DND-41 (cell line): ENCODE results near the gene TMPRSS11B.
"Not testable (repeated sequence)": the region's sequence is repeated elsewhere in the genome, so short reads cannot be mapped to it uniquely, and the experiment has no call there.

Experiments
- ATAC-seq: fragments of 200-7000 bp; cut with Tn5 transposase; 3 replicates; pipeline ENCODE4 v1.9.1; 2021; ENCODE audit warnings: low read depth; ENCODE audit not compliant: insufficient read depth
- DNase-seq: peaks from one replicate; pipeline ENCODE4 v3.0.0-alpha.2; 2020
- H2AFZ ChIP-seq: 2 replicates; pipeline ENCODE4 v1.6.0; 2012; ENCODE audit warnings: low read depth, low read length
- H3K27ac ChIP-seq: 2 replicates; pipeline ENCODE4 v1.5.1; 2012; ENCODE audit warnings: low read length, inconsistent platforms
- H3K27me3 ChIP-seq: fragments of 200-600 bp; sonication (generic); 2 replicates; pipeline ENCODE4 v1.6.0; 2012; ENCODE audit warnings: low read length, mild to moderate bottlenecking, inconsistent platforms; ENCODE audit not compliant: insufficient read depth, poor library complexity
- H3K36me3 ChIP-seq: 2 replicates; pipeline ENCODE4 v1.5.1; 2012; ENCODE audit warnings: low read length, inconsistent platforms; ENCODE audit not compliant: insufficient read depth
- H3K4me1 ChIP-seq: 2 replicates; pipeline ENCODE4 v1.5.1; 2012; ENCODE audit warnings: mild to moderate bottlenecking, low read length; ENCODE audit not compliant: insufficient read depth
- H3K4me2 ChIP-seq: 2 replicates; pipeline ENCODE4 v1.6.0; 2012; ENCODE audit warnings: mild to moderate bottlenecking, moderate library complexity, low read length, inconsistent platforms; ENCODE audit not compliant: insufficient read depth
- H3K4me3 ChIP-seq, 2 experiments: fragments of 200-600 bp in 1 of 2; shearing (Covaris generic) in 1 of 2; 2 replicates each; pipeline ENCODE4 v1.5.1; 2012 to 2016; ENCODE audit warnings: inconsistent platforms in 2 of 2, low read length in 2 of 2, mild to moderate bottlenecking in 2 of 2, low read depth in 1 of 2, moderate library complexity in 1 of 2
- H3K79me2 ChIP-seq: 2 replicates; pipeline ENCODE4 v1.6.0; 2012; ENCODE audit warnings: low read length, inconsistent platforms; ENCODE audit not compliant: insufficient read depth
- H3K9ac ChIP-seq: 2 replicates; pipeline ENCODE4 v1.6.0; 2012; ENCODE audit warnings: low read depth, mild to moderate bottlenecking, inconsistent platforms, low read length, moderate library complexity
- H3K9me3 ChIP-seq: 2 replicates; pipeline ENCODE4 v1.5.1; 2012; ENCODE audit warnings: low read length, moderate library complexity, mild to moderate bottlenecking, inconsistent platforms; ENCODE audit not compliant: insufficient read depth, severe bottlenecking
- H4K20me1 ChIP-seq: 2 replicates; pipeline ENCODE4 v1.6.0; 2012; ENCODE audit warnings: low read length; ENCODE audit not compliant: insufficient read depth
- CTCF ChIP-seq: IDR thresholded peaks from 2 replicates; pipeline ENCODE4 v1.5.1; 2012; ENCODE audit warnings: borderline replicate concordance, low read length, moderate library complexity, mild to moderate bottlenecking; ENCODE audit not compliant: poor library complexity, severe bottlenecking; ENCODE audit errors: extremely low read depth
- EZH2 ChIP-seq: IDR thresholded peaks from 3 replicates; pipeline ENCODE4 v1.6.1; 2012; ENCODE audit warnings: borderline replicate concordance, low read depth, mild to moderate bottlenecking, moderate library complexity, low read length, inconsistent platforms; ENCODE audit not compliant: severe bottlenecking

Gene TMPRSS11B

GRCh38 chr4:68216501-68216900 is 29.0 kb downstream of the TMPRSS11B start:
- H3K9ac ChIP-seq: no peak overlapping the region
- no peak for ATAC-seq
- no peak overlapping the region for H3K4me2 ChIP-seq
- H3K36me3 ChIP-seq: no peaks in the 10 kb centered on the region
- H2AFZ ChIP-seq: no peak overlapping the region
- DNase-seq: no peak
- H3K27me3 ChIP-seq: no peaks in the 10 kb centered on the region
- H3K79me2 ChIP-seq: no peaks in the 10 kb centered on the region
- no peak for TF ChIP-seq EZH2
- no peak for TF ChIP-seq CTCF
- H3K27ac ChIP-seq: no peak overlapping the region
- H4K20me1 ChIP-seq: no peaks in the 10 kb centered on the region
- H3K9me3 ChIP-seq: no peaks in the 10 kb centered on the region
- no peak overlapping the region for H3K4me3 ChIP-seq
- no peaks in the 10 kb centered on the region for H3K4me1 ChIP-seq

DNA sequence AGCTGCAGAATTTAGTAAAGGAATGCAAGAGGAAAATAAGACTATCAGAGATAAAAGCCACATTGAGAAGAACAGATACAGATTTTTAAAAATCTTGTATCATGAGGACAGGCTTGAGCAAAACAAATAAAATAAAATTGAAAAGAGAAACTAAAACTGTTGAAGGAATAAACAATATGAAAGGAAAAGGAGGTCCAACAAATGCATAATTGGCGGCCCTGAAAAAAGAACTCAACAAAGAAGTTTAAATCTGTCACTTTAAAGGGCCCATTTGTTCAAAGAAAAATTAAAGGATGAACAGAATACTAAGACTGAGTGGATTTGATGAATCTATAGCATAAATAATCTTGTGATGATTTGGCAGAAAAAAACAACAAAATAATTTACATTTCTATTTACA is 36.5 kb downstream of the TMPRSS11B start:
- no peak overlapping the region for H3K4me2 ChIP-seq
- H3K9me3 ChIP-seq: peaks cover 9% of the 10 kb centered on the region
- no peaks in the 10 kb centered on the region for H3K79me2 ChIP-seq
- H2AFZ ChIP-seq: no peak overlapping the region
- DNase-seq: no peak
- H3K27me3 ChIP-seq: no peaks in the 10 kb centered on the region
- TF ChIP-seq EZH2 (no peak), CTCF (no peak)
- H3K4me3 ChIP-seq: no peak overlapping the region
- H3K36me3 ChIP-seq: no peaks in the 10 kb centered on the region
- no peak overlapping the region for H3K27ac ChIP-seq
- H3K9ac ChIP-seq: no peak overlapping the region
- H3K4me1 ChIP-seq: no peaks in the 10 kb centered on the region
- ATAC-seq: no peak
- H4K20me1 ChIP-seq: no peaks in the 10 kb centered on the region

GRCh38 chr4:68194305-68194704 is 51.2 kb downstream of the TMPRSS11B start:
- not testable (repeated sequence) for H3K27ac ChIP-seq, DNase-seq, H3K9me3 ChIP-seq, H3K79me2 ChIP-seq, H3K36me3 ChIP-seq, H3K4me2 ChIP-seq, H3K4me1 ChIP-seq, H3K9ac ChIP-seq, H2AFZ ChIP-seq, H4K20me1 ChIP-seq, H3K27me3 ChIP-seq, H3K4me3 ChIP-seq, ATAC-seq

DNA sequence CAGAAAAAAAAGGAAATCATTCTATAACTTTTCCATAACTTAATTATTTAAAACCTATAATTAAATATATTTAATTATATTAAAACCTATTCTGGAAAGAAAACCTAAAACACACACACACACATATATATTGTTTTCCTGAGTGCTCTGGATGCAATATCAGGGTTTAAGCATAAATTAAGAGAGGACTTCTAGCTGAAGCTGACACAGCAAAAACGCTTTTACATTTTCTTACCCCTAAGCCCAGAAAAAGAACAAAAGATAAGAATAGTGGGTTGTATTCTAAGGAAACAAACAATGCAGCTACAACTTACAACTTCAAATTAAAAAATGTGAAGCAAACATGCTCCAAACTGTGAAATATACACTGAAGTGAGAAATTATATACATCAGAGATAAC is 52.3 kb downstream of the TMPRSS11B start:
- ATAC-seq: no peak
- H3K9me3 ChIP-seq: no peaks in the 10 kb centered on the region
- no peak overlapping the region for H2AFZ ChIP-seq

More for the DNA sequence above, 52.3 kb downstream of the TMPRSS11B start:
- H3K36me3 ChIP-seq: no peaks in the 10 kb centered on the region
- no peak overlapping the region for H3K9ac ChIP-seq
- no peaks in the 10 kb centered on the region for H3K27me3 ChIP-seq
- no peak for DNase-seq
- no peak overlapping the region for H3K4me3 ChIP-seq
- H3K27ac ChIP-seq: no peak overlapping the region
- no peaks in the 10 kb centered on the region for H3K79me2 ChIP-seq
- no peaks in the 10 kb centered on the region for H3K4me1 ChIP-seq
- no peak overlapping the region for H3K4me2 ChIP-seq
- no peak for TF ChIP-seq CTCF
- TF ChIP-seq EZH2: no peak
- H4K20me1 ChIP-seq: no peaks in the 10 kb centered on the region
